ENCODE data around the gene ADCK1. TPM values are rescaled to one million over a fixed set of nuclear protein-coding genes. Genes with fewer than 3 reads are reported as not detected.

Gene ADCK1
- total RNA-seq, 2 donors from 2014 or later, result 6.9 to 7.4 TPM

- no peaks in the 10 kb centered on the region for H3K36me3 ChIP-seq (ENCODE audit: control insufficient read depth, insufficient read depth, low read length)
- no peak overlapping the region for H3K9ac ChIP-seq (ENCODE audit: extremely low read depth, low read length, poor library complexity, severe bottlenecking)
- H3K27ac ChIP-seq (ENCODE audit: low read depth, low read length), result no peak overlapping the region
- 100% methylated on average over 3 of the region's 4 CpGs; no CpG with 5 or more reads in 1 of the 2 experiments for WGBS, 2 experiments (ENCODE audit: insufficient coverage in 1 of 2, insufficient read length in 1 of 2)
- Mint-ChIP-seq H3K27ac (peak overlapping the region; percentile 5), H3K9me3 (no peaks in the 10 kb centered on the region), H3K36me3 (ENCODE audit: low read depth) (no peaks in the 10 kb centered on the region), H3K27me3 (ENCODE audit: insufficient read depth) (no peaks in the 10 kb centered on the region), H3K4me1 (peaks cover 39% of the 10 kb centered on the region), H3K4me3 (no peak overlapping the region)
- no peaks in the 10 kb centered on the region for H3K27me3 ChIP-seq (ENCODE audit: control insufficient read depth, insufficient read depth, low read length, poor library complexity, severe bottlenecking)
- no peak for DNase-seq
- no peak overlapping the region for H3K4me3 ChIP-seq (ENCODE audit: low read length)
- H3K9me3 ChIP-seq (ENCODE audit: control insufficient read depth, low read length), result no peaks in the 10 kb centered on the region
- TF ChIP-seq CTCF (conservative IDR thresholded peaks at IDR 0.05), result no peak
- peaks cover 6% of the 10 kb centered on the region for H3K4me1 ChIP-seq (ENCODE audit: control insufficient read depth, insufficient read depth, low read length)
Observed at GRCh38 chr14:77908847-77909246, 108.9 kb downstream of the ADCK1 start.

GRCh38 chr14:77909911-77910310 is 110.0 kb downstream of the ADCK1 start:
- WGBS, 2 experiments (ENCODE audit: insufficient coverage in 1 of 2, insufficient read length in 1 of 2), result 84 to 100% methylated on average over 1 to 3 of the region's 3 CpGs
- no peak for TF ChIP-seq CTCF (conservative IDR thresholded peaks at IDR 0.05)
- Histone ChIP-seq H3K9ac (ENCODE audit: extremely low read depth, low read length, poor library complexity, severe bottlenecking) (no peak overlapping the region), H3K4me1 (ENCODE audit: control insufficient read depth, insufficient read depth, low read length) (peaks cover 6% of the 10 kb centered on the region), H3K4me3 (ENCODE audit: low read length) (no peak overlapping the region), H3K27me3 (ENCODE audit: control insufficient read depth, insufficient read depth, low read length, poor library complexity, severe bottlenecking) (no peaks in the 10 kb centered on the region), H3K27ac (ENCODE audit: low read depth, low read length) (no peak overlapping the region), H3K36me3 (ENCODE audit: control insufficient read depth, insufficient read depth, low read length) (no peaks in the 10 kb centered on the region), H3K9me3 (ENCODE audit: control insufficient read depth, low read length) (no peaks in the 10 kb centered on the region)
- H3K9me3 Mint-ChIP-seq, result no peaks in the 10 kb centered on the region
- H3K36me3 Mint-ChIP-seq (ENCODE audit: low read depth), result no peaks in the 10 kb centered on the region
- DNase-seq, result no peak
- H3K27me3 Mint-ChIP-seq (ENCODE audit: insufficient read depth), result no peaks in the 10 kb centered on the region
- no peak overlapping the region for H3K4me3 Mint-ChIP-seq
- H3K27ac Mint-ChIP-seq, result peak overlapping the region; percentile 69
- H3K4me1 Mint-ChIP-seq, result peaks cover 50% of the 10 kb centered on the region

GRCh38 chr14:77910506-77910905 is 110.6 kb downstream of the ADCK1 start:
- no peaks in the 10 kb centered on the region for H3K36me3 Mint-ChIP-seq (ENCODE audit: low read depth)
- Histone ChIP-seq H3K4me3 (ENCODE audit: low read length) (no peak overlapping the region), H3K27me3 (ENCODE audit: control insufficient read depth, insufficient read depth, low read length, poor library complexity, severe bottlenecking) (no peaks in the 10 kb centered on the region), H3K9me3 (ENCODE audit: control insufficient read depth, low read length) (no peaks in the 10 kb centered on the region), H3K9ac (ENCODE audit: extremely low read depth, low read length, poor library complexity, severe bottlenecking) (no peak overlapping the region), H3K4me1 (ENCODE audit: control insufficient read depth, insufficient read depth, low read length) (peaks cover 6% of the 10 kb centered on the region), H3K27ac (ENCODE audit: low read depth, low read length) (no peak overlapping the region), H3K36me3 (ENCODE audit: control insufficient read depth, insufficient read depth, low read length) (no peaks in the 10 kb centered on the region)
- no peak overlapping the region for H3K4me3 Mint-ChIP-seq
- no peaks in the 10 kb centered on the region for H3K9me3 Mint-ChIP-seq
- TF ChIP-seq CTCF (conservative IDR thresholded peaks at IDR 0.05), result no peak
- DNase-seq, result no peak
- 89 to 91% methylated on average over 4 to 8 of the region's 8 CpGs for WGBS, 2 experiments (ENCODE audit: insufficient coverage in 1 of 2, insufficient read length in 1 of 2)
- no peak overlapping the region for H3K27ac Mint-ChIP-seq
- H3K27me3 Mint-ChIP-seq (ENCODE audit: insufficient read depth), result no peaks in the 10 kb centered on the region
- H3K4me1 Mint-ChIP-seq, result peaks cover 50% of the 10 kb centered on the region
